GM19193 (cell line): ENCODE measurements around the gene INAVA.

ENCODE experiments used
- POLR2A ChIP-seq: IDR thresholded peaks from 4 replicates; pipeline ENCODE4 v1.6.1; 2011; ENCODE audit not compliant: insufficient read depth, insufficient read length; ENCODE audit errors: extremely low read depth

The INAVA gene

DNA sequence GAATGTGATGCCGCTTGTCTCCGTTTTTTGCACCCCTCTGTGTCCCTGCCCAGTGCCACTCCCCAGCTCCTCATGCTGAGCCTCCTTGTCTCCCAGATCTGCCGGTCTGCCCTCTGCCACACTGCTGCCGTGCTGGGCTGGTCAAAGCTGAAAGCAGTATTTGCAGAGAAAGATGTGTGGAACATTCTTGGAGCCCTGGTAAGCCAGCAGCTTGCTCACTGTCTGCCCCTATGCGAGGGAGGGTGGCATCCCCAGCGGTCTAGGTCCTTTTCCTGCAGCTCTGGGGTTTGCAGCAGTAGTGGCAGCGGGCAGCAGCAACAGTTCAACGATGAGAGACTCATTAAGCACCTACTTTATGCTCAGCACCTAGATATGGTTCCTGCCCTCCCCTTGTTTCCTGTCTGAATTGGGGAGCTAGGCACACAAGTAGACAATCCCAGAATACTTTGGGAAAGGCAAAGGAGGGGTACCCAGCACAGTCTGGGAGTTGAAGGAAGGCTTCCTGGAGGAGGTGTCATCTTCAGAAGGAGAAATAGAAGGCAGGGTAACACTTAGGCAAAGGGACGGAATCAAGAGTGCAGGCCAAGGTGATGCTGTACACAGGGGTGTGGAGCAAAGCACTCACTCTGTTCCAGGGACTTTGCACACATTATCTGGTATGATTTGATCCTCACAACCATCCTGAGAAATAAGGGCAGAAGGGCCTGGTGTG, 65.7 kb downstream of the INAVA start:
- no peak for TF ChIP-seq POLR2A

DNA sequence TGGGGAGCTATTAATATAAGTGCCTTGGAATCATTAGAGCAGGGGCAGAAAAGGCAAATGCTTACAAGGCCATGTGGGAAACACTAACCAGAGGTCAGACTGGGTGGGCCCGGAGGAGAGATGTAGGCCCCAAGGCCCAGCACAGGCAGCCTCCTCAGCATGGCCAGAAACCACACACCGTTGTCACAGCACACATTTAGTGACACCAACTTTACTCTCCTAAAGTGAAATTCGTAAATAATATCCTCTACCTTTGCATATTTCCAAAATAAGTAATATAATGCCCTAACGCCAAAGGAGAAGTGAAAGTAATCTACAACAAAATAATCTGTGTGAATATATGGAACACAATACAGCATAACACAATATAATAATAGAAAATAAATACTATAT, 66.2 kb downstream of the INAVA start:
- no peak for TF ChIP-seq POLR2A

DNA sequence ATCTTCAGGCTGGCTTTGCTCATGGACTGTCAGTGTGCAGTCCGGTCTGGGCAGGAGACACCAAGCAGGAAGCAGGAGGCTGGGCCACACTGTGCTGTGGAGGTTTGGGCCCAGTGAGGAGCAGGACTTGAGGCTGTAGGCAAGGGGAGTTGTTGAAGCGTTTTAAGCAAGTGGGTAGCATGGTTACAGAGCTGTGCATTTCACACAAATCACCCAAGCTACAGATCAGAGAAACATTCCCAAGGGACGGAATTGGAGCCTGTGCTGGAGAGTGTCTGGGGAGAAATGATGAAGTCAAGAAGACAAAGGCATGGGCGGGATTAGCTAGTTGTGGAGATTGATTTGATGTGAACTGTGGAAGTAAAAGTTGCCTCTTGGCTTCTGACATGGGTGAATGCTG, 67.9 kb downstream of the INAVA start:
- TF ChIP-seq POLR2A: no peak

DNA sequence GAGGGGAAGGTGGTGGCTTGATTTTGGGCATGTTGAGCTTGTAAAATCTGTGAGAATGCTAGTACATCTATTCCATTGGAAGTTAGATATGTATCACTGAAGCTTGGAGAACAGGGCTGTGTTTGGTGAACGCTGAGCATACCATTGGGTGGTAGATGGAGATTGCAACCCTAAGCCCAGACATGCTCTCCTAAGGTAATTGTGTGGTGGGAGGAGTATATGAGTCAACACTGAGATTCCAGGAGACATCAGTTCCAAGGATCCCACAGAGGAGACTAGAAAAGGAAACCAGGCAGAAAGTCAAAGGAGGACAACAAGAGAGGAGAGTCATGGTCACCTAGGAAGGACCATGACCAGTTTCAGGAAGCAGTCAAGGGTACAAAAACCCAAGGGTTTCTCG, 68.4 kb downstream of the INAVA start:
- TF ChIP-seq POLR2A: no peak
